ENCODE data around the gene BRSK2. TPM values are rescaled to one million over a fixed set of nuclear protein-coding genes. Genes with fewer than 3 reads are reported as not detected.

Gene BRSK2
- total RNA-seq, 3 donors from 2014 or later (not counting 1 experiment from before 2014, with no cell fraction given): 0.11 to 0.14 TPM; not detected in 1

DNA sequence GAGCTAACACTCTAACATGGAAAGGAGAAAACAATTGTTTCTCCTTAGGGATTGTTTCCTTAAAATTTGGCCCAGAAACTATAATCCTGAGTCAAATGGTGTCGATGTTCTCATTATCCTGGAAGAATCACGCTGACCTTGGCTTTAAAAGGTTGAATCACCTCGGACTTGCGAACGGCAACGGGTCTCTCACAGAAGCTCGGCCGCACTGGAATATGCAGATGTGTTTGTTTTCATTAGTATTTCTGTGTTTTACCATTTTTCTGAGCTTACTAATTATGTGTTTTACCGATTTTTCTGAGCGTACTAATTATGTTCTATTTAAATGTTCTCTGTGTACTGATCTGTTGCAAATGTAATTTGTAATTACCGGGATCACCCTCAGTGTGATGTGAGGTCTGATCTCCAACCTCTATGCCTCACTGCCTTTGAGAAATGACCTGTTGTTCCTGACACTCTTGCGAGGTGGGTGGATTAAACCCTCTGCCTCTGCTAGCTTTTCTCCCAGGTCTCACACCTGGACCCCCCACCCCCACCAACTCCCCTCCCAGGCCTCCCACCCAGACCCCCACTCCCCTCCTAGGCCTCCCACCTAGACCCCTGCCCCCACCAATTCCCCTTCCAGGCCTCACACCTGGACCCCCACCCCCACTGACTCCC lies 38.3 kb upstream of the BRSK2 start:
- Histone ChIP-seq H3K9me3 (ENCODE audit: control insufficient read depth, insufficient read depth, low read length) (no peaks in the 10 kb centered on the region), H3K4me3 (ENCODE audit: low read length) (no peak overlapping the region), H3K4me1 (ENCODE audit: control insufficient read depth, insufficient read depth, low read length) (no peaks in the 10 kb centered on the region), H3K36me3 (ENCODE audit: control insufficient read depth, insufficient read depth, low read length) (no peaks in the 10 kb centered on the region), H3K27ac (ENCODE audit: low read length) (no peak overlapping the region), H3K27me3 (ENCODE audit: control insufficient read depth, insufficient read depth, low read length) (no peaks in the 10 kb centered on the region)
- H3K4me1 Mint-ChIP-seq: no peaks in the 10 kb centered on the region
- H3K9me3 Mint-ChIP-seq: no peaks in the 10 kb centered on the region
- intact Hi-C loops (cut with micrococcal nuclease): no loop called here
- no peaks in the 10 kb centered on the region for H3K36me3 Mint-ChIP-seq
- WGBS (ENCODE audit: insufficient coverage): 73% methylated on average over 12 of the region's 12 CpGs
- DNase-seq (no peak), ATAC-seq (no peak)
- no peak overlapping the region for H3K27ac Mint-ChIP-seq
- TF ChIP-seq, protein P1, sequence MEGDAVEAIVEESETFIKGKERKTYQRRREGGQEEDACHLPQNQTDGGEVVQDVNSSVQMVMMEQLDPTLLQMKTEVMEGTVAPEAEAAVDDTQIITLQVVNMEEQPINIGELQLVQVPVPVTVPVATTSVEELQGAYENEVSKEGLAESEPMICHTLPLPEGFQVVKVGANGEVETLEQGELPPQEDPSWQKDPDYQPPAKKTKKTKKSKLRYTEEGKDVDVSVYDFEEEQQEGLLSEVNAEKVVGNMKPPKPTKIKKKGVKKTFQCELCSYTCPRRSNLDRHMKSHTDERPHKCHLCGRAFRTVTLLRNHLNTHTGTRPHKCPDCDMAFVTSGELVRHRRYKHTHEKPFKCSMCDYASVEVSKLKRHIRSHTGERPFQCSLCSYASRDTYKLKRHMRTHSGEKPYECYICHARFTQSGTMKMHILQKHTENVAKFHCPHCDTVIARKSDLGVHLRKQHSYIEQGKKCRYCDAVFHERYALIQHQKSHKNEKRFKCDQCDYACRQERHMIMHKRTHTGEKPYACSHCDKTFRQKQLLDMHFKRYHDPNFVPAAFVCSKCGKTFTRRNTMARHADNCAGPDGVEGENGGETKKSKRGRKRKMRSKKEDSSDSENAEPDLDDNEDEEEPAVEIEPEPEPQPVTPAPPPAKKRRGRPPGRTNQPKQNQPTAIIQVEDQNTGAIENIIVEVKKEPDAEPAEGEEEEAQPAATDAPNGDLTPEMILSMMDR (IDR thresholded peaks at IDR 0.05): no peak
- H3K4me3 Mint-ChIP-seq: no peak overlapping the region
- H3K27me3 Mint-ChIP-seq (ENCODE audit: low read depth in 2 of 2): peaks cover 0 to 6% of the 10 kb centered on the region in 2 donors

DNA sequence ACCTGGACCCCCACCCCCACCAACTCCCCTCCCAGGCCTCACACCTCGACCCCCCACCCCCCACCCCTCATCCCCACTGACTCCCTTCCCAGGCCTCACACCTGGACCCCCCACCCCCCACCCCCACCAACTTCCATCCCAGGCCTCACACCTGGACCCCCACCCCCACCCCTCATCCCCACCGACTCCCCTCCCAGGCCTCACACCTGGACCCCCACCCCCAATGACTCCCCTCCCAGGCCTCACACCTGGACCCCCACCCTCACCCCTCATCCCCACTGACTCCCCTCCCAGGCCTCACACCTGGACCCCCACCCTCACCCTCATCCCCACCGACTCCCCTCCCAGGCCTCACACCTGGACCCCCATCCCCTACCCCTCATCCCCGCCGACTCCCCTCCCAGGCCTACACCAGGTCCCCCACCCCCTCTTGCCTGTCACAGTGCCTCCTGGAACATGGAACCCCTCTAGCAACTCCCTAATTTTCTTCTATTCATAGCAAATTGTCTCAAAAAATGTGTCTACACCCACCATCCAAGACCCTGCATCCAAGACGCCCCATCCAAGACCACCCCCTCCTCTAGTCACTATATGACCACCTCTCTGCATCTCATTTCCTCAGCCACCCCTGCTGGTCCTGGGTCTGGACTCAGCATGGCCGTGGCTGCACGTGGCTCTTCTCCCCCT lies 36.9 kb upstream of the BRSK2 start:
- no peak overlapping the region for H3K27ac ChIP-seq (ENCODE audit: low read length)
- H3K4me1 ChIP-seq (ENCODE audit: control insufficient read depth, insufficient read depth, low read length): no peaks in the 10 kb centered on the region
- H3K36me3 ChIP-seq (ENCODE audit: control insufficient read depth, insufficient read depth, low read length): no peaks in the 10 kb centered on the region
- TF ChIP-seq, protein P1 (IDR thresholded peaks at IDR 0.05): no peak
- Mint-ChIP-seq H3K27ac (no peak overlapping the region), H3K4me1 (no peaks in the 10 kb centered on the region), H3K9me3 (no peaks in the 10 kb centered on the region), H3K27me3 (ENCODE audit: low read depth in 2 of 2) (peaks cover 5 to 10% of the 10 kb centered on the region in 2 donors), H3K4me3 (no peak overlapping the region), H3K36me3 (no peaks in the 10 kb centered on the region)
- intact Hi-C loops (cut with micrococcal nuclease): no loop called here
- no peaks in the 10 kb centered on the region for H3K9me3 ChIP-seq (ENCODE audit: control insufficient read depth, insufficient read depth, low read length)
- H3K4me3 ChIP-seq (ENCODE audit: low read length): no peak overlapping the region
- 95% methylated on average over 6 of the region's 8 CpGs for WGBS (ENCODE audit: insufficient coverage)
- ATAC-seq: no peak
- DNase-seq: no peak
- no peaks in the 10 kb centered on the region for H3K27me3 ChIP-seq (ENCODE audit: control insufficient read depth, insufficient read depth, low read length)

DNA sequence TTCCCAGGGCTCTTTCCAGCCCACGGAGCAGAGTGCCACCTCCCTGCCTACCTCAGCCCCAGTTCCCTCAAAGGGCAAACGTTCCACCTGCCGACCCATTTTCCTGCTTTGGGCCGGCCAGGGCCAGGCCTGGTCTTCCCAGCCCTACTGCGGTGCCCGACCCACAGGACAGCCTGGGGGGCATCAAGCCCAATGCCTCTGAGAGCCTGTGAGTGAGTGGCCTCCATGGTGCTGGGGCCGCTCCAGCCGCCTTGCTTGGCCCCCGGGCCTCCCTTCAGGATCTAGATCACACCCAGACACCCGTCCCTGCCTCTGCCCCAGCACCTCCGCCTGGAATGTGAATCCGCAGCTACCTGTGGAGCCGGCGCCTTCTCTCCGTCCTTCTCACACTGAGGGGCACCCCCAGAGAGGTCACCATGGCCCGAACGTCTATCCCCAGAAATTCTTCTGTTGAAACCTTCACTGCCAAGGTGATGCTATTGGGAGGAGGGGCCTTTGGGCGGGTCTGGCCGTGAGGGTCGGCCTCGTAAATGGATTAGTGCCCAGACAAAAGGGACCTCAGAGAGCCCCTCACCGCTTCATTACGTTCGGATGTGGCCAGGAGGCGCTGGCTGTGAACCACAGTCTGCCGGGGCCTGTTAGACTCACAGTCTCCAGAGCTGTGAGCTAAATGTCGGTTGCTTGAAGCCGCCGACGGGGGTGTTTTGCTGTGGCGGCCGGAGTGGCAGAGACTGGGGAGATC lies 36.2 kb upstream of the BRSK2 start:
- Mint-ChIP-seq H3K27me3 (ENCODE audit: low read depth in 2 of 2) (peaks cover 5 to 10% of the 10 kb centered on the region in 2 donors), H3K36me3 (no peaks in the 10 kb centered on the region), H3K4me3 (no peak overlapping the region), H3K27ac (no peak overlapping the region), H3K4me1 (no peaks in the 10 kb centered on the region), H3K9me3 (no peaks in the 10 kb centered on the region)
- H3K27me3 ChIP-seq (ENCODE audit: control insufficient read depth, insufficient read depth, low read length): no peaks in the 10 kb centered on the region
- H3K4me1 ChIP-seq (ENCODE audit: control insufficient read depth, insufficient read depth, low read length): no peaks in the 10 kb centered on the region
- DNase-seq (no peak), ATAC-seq (peak in 1 of 3 donors; percentile 64)
- H3K9me3 ChIP-seq (ENCODE audit: control insufficient read depth, insufficient read depth, low read length): no peaks in the 10 kb centered on the region
- TF ChIP-seq, protein P1 (IDR thresholded peaks at IDR 0.05): no peak
- intact Hi-C loops (cut with micrococcal nuclease): no loop called here
- no peaks in the 10 kb centered on the region for H3K36me3 ChIP-seq (ENCODE audit: control insufficient read depth, insufficient read depth, low read length)
- H3K4me3 ChIP-seq (ENCODE audit: low read length): no peak overlapping the region
- 83% methylated on average over 32 of the region's 32 CpGs for WGBS (ENCODE audit: insufficient coverage)
- H3K27ac ChIP-seq (ENCODE audit: low read length): no peak overlapping the region

All from natural killer cell (primary cell).